KBM-7 (cell line): ENCODE results near the gene RRAGB.
"Not testable (repeated sequence)": the region's sequence is repeated elsewhere in the genome, so short reads cannot be mapped to it uniquely, and the experiment has no call there.

Experiments
- DNase-seq: peaks from one replicate; pipeline ENCODE4 v3.0.0-alpha.2; 2015
- in situ Hi-C: fragments of 300-500 bp; cut with MboI; formaldehyde crosslinking; loops from 2 replicates; pipeline ENCODE4 v1.14.3; 2020; ENCODE audit warnings: low sequenced_read_pairs, low pct_unique_long_range_greater_than_20kb, mixed read lengths

Gene RRAGB, protein sequence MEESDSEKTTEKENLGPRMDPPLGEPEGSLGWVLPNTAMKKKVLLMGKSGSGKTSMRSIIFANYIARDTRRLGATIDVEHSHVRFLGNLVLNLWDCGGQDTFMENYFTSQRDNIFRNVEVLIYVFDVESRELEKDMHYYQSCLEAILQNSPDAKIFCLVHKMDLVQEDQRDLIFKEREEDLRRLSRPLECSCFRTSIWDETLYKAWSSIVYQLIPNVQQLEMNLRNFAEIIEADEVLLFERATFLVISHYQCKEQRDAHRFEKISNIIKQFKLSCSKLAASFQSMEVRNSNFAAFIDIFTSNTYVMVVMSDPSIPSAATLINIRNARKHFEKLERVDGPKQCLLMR

GRCh38 chrX:55717521-55718497, at the start of gene RRAGB:
Gene RRAGB (plus strand): TSS chrX:55717749. CDS start chrX:55718328, 579 bp downstream.
- peak; percentile 99 for DNase-seq
- in situ Hi-C loops = no loop called here

DNA sequence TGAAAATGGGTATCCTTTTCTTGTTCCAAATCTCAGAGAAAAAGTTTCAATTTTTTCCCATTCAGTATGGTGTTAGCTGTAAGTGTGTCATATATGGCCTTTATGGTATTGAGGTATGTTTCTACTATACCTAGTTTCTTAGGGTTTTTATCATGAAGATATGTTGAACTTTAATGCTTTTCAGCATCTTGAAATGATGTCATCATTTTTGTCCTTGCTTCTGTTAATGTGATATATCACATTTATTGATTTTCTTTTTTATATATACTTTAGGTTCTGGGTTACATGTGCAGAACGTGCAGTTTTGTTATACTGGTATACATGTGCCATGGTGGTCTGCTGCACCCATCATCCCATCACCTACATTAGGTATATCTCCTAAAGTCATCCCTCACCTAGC, 49.5 kb upstream of the RRAGB start:
- in situ Hi-C loops = no loop called here
- DNase-seq = no peak

DNA sequence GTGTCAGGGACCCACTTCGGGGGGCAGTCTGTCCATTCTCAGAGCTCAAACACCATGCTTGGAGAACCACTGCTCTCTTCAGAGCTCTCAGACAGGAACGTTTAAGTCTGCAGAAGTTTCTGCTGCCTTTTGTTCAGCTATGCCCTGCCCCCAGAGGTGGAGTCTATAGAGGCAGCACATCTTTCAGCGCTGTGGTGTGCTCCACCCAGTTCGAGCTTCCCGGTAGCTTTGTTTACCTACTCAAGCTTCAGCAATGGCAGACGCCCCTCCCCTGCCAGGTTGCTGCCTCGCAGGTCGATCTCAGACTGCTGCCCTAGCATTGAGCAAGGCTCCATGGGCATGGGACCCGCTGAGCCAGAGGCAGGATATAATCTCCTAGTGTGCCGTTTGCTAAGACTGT, 29.0 kb upstream of the RRAGB start:
- in situ Hi-C loops, DNase-seq: not testable (repeated sequence)

DNA sequence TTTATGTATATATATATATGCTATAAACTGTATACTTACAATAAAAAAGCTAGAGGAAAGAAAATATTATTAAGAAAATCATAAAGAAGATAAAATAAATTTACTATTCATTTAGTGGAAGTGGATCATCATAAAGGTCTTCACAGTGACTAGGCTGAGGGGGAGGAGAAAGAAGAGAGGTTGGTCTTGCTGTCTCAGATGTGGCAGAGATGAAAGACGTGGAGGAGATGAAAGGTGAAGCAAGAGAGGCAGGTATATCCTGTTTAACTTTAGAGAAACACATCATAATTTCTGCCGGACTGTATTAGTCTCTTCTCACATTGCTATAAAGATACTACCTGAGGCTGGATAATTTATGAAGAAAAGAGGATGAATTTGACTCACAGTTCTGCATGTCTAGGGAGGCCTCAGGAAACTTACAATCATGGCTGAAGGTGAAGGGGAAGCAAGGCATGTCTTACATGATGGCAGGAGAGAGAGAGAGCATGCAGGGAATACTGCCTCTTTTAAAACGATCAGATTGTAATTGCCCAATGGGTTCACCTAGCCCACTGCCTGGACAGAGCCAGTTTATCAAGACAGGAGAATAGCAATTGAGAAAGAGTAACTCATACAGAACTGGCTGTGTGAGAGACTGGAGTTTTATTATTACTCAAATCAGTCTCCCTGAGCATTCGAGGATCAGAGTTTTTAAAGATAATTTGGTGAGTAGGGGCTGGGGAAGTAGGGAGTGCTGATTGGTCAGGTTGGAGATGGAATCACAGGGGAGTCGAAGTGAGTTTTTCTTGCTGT, 22.1 kb upstream of the RRAGB start:
- in situ Hi-C loops = no loop called here
- DNase-seq = no peak

- no peak for DNase-seq
- in situ Hi-C loops = no loop called here
Measured at GRCh38 chrX:55697381-55697780, 20.2 kb upstream of the RRAGB start.

GRCh38 chrX:55702671-55703070, 14.9 kb upstream of the RRAGB start:
- DNase-seq = peak; percentile 59
- in situ Hi-C loops = no loop called here

GRCh38 chrX:55703436-55703835, 14.1 kb upstream of the RRAGB start:
- in situ Hi-C loops, DNase-seq: not testable (repeated sequence)

- DNase-seq = peak; percentile 80
- in situ Hi-C loops = not testable (repeated sequence)
Measured at GRCh38 chrX:55705066-55705465, 12.5 kb upstream of the RRAGB start.

- peak; percentile 59 for DNase-seq
- in situ Hi-C loops = no loop called here
Measured at GRCh38 chrX:55709735-55710134, 7.8 kb upstream of the RRAGB start.

GRCh38 chrX:55710701-55711100, 6.8 kb upstream of the RRAGB start:
- no peak for DNase-seq
- in situ Hi-C loops = no loop called here

DNA sequence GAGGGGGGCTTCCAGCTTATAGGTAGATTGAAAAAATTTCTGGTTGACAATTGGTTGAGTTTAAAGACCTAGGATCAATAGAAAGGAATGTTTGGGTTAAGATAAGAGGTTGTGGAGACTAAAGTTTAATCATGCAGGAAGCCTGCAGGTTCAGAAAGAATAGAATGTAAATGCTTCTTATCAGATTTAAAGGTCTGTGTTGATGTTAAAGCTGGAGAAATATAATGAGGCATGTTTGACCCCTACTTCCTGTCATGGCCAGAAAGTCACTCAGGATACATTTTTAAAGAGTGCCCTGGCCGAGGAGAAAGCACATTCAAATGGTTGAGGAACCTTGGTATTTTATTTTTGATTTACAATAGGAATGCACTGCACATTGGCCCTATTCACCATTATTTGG, 3.9 kb upstream of the RRAGB start:
- in situ Hi-C loops = no loop called here
- DNase-seq = peak; percentile 10

GRCh38 chrX:55714161-55714560, 3.4 kb upstream of the RRAGB start:
- in situ Hi-C loops = no loop called here
- DNase-seq = peak; percentile 38

GRCh38 chrX:55715847-55716246, 1.7 kb upstream of the RRAGB start:
- in situ Hi-C loops = no loop called here
- DNase-seq = peak; percentile 53

DNA sequence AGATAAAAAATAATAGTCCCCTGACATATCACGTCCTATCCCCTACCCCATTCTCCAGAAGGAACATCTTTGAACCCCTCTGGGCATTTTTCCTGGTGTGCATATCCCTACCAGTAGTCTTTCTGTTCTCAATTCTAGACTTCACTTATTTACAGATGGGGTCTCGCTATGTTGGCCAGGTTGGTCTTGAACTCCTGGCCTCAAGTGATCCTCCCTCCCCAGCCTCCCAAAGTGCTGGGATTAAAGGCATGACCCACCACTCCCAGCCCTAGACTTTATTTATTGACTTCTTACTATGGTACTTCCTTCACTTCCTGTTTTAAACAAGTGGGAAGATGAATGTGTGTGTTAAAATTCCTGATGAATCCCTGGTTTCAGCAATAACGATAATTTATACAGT, 612 bp upstream of the RRAGB start:
- no peak for DNase-seq
- in situ Hi-C loops = no loop called here

DNA sequence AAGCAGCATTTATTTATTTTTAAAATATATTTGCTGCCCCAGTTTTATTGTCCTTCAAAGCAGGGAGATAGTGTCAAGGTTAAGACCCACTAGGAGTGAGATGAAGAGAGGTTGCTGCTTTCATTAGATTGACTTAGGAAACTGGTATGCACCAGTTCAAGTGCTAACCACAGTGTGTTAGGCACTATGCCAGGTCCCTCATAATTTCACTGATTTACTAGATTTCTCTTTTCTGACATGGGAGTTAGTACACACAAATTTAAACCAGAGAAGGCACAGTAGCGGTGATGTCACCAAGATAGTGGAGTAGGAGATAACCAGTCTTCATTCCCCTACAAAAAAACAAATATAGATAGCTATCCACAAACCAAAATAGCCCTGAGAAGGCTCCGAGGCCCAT, 14.3 kb downstream of the RRAGB start:
- in situ Hi-C loops = no loop called here
- no peak for DNase-seq

DNA sequence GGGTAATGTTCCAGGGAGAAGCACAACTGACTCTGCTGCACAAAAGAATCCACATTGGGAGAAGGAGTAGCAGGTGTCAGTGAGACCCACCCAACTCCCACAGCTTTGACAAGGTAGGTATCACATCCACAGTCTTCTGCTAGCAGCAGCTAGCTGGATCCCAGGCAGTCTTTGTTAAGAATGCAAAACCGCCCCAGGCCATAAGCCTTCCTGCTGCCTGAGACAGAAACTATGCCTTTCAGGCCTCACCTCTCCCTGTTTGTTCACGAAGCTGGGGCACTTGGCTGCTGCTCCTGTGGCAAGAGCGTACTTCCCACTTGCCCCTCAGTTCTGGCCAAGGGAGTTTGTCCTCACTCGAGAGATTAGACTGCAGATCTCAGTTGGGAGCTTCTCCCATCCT, 21.4 kb downstream of the RRAGB start:
- in situ Hi-C loops = no loop called here
- no peak for DNase-seq

GRCh38 chrX:55742649-55743048, 25.1 kb downstream of the RRAGB start:
- in situ Hi-C loops = no loop called here
- no peak for DNase-seq

DNA sequence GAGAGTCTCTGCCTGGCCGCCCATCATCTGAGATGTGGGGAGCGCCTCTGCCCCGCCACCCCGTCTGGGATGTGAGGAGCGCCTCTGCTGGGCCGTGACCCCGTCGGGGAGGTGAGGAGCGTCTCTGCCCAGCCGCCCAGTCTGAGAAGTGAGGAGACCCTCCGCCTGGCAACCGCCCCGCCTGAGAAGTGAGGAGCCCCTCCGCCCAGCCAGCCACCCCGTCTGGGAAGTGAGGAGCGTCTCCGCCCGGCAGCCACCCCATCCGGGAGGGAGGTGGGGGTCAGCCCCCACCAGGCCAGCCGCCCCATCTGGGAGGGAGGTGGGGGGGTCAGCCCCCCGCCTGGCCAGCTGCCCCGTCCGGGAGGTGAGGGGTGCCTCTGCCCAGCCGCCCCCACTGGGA, 30.9 kb downstream of the RRAGB start:
- in situ Hi-C loops, DNase-seq: not testable (repeated sequence)

DNA sequence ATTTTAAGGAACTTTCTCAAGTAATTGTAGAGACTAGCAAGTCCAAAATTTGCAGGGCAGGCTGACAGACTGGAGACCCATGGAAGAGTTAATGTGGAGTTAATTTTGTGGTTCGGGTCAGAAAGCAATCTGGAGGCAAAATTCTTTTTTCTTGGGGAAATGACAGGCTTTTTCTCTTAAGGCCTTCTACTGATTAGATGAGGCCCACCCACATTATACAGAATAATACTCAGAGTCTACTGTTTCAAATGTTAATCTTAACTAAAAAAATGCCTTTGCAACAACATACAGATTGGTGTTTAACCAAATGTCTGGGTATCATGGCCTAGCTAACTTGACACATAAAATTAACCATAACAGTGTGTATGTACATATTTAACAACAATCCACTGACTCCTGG, 32.7 kb downstream of the RRAGB start:
- no peak for DNase-seq
- in situ Hi-C loops = no loop called here
